Body of pancreas (tissue), 4 donors: Measurements from ENCODE around the gene USHBP1.

Source experiments
- POLR2A ChIP-seq, 3 donors: fragments of 450-650 bp; IDR thresholded peaks; one replicate each; pipeline ENCODE4 v1.6.1; 2016; ENCODE audit warnings: antibody characterized with exemption in 3 of 3, mild to moderate bottlenecking in 2 of 3
- TF ChIP-seq, protein P1 (sequence below), 7 experiments: fragments of 450-650 bp in 4 of 7; fragments of 200-600 bp in 3 of 7; sonication (generic) in 3 of 7; IDR thresholded peaks; one replicate each; pipeline ENCODE4 v1.5.1; 2016 to 2019; ENCODE audit warnings: antibody characterized with exemption in 7 of 7

- TF ChIP-seq, protein P1, sequence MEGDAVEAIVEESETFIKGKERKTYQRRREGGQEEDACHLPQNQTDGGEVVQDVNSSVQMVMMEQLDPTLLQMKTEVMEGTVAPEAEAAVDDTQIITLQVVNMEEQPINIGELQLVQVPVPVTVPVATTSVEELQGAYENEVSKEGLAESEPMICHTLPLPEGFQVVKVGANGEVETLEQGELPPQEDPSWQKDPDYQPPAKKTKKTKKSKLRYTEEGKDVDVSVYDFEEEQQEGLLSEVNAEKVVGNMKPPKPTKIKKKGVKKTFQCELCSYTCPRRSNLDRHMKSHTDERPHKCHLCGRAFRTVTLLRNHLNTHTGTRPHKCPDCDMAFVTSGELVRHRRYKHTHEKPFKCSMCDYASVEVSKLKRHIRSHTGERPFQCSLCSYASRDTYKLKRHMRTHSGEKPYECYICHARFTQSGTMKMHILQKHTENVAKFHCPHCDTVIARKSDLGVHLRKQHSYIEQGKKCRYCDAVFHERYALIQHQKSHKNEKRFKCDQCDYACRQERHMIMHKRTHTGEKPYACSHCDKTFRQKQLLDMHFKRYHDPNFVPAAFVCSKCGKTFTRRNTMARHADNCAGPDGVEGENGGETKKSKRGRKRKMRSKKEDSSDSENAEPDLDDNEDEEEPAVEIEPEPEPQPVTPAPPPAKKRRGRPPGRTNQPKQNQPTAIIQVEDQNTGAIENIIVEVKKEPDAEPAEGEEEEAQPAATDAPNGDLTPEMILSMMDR (IDR thresholded peaks at IDR 0.05) = peak; percentile 61 to 90 (median 77)
- TF ChIP-seq POLR2A (IDR thresholded peaks at IDR 0.05) = peak; percentile 50 to 70 (median 66)
These were observed 38.8 kb upstream of the USHBP1 start, which contains the start of gene ABHD8 for GRCh38 chr19:17303167-17303939.
